ENCODE data around the gene TAS1R2. TPM values are rescaled to one million over a fixed set of nuclear protein-coding genes. Genes with fewer than 3 reads are reported as not detected.

Gene TAS1R2
- total RNA-seq, 2 donors from 2014 or later = not detected

DNA sequence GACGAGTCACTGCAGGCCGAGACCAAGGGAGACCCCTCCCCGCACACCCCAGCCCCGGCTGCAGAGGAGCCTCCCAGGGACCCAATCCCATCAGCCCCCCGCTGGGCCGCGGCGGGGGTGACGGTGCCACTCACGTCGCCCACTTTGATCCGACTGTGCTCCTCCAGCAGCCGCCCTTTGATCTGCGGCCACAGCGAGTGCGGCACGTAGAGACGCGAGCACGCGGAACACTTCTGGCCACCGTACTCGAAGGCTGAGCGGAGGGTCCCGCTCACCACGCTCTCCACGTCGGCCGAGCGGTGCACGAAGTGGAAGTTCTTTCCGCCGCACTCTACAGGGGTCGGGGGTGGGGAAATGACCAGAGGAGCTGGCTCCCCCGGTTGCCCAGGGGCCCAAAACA is 17.8 kb upstream of the TAS1R2 start:
- Histone ChIP-seq H3K9me3 (no peaks in the 10 kb centered on the region), H3K4me1 (no peaks in the 10 kb centered on the region), H3K36me3 (replicated peaks in 1 of 2; ENCODE audit: insufficient read depth in 1 of 2, low read depth in 2 of 2) (no peaks in the 10 kb centered on the region), H3K27me3 (no peaks in the 10 kb centered on the region), H3K4me3 (no peak overlapping the region), H3K27ac (no peak overlapping the region)
- DNase-seq (no peak), ATAC-seq (no peak)
- intact Hi-C loops (cut with DNase I) = loop anchor here (5.0 kb wide), 1 partner anchor 280 kb away; no protein-coding TSS in a partner anchor
- WGBS, 2 donors = 84 to 89% methylated on average over 17 to 34 of the region's 35 CpGs
- TF ChIP-seq POLR2A (IDR thresholded peaks at IDR 0.05) = no peak
- TF ChIP-seq, protein P1, sequence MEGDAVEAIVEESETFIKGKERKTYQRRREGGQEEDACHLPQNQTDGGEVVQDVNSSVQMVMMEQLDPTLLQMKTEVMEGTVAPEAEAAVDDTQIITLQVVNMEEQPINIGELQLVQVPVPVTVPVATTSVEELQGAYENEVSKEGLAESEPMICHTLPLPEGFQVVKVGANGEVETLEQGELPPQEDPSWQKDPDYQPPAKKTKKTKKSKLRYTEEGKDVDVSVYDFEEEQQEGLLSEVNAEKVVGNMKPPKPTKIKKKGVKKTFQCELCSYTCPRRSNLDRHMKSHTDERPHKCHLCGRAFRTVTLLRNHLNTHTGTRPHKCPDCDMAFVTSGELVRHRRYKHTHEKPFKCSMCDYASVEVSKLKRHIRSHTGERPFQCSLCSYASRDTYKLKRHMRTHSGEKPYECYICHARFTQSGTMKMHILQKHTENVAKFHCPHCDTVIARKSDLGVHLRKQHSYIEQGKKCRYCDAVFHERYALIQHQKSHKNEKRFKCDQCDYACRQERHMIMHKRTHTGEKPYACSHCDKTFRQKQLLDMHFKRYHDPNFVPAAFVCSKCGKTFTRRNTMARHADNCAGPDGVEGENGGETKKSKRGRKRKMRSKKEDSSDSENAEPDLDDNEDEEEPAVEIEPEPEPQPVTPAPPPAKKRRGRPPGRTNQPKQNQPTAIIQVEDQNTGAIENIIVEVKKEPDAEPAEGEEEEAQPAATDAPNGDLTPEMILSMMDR (IDR thresholded peaks at IDR 0.05) = no peak

DNA sequence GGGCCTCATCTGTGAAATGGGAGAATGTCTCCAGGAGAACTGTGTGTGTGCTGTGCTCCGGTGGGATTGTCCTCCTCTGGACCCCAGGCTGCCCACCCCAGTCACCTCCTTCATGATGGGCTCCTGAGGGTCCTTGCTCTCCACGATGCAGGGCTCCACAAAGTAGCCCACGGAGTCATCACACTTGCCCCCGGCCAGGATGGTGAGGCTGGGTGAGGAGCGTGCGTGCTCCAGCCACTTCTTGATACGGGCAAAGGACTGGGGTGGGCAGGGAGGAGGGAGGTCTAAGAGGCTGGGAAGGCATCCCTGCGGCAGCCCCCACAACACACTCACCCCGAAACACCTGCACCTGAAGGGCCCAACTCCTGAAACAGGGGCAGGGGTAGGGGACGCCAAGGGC is 16.8 kb upstream of the TAS1R2 start:
- Histone ChIP-seq H3K27ac (no peak overlapping the region), H3K36me3 (replicated peaks in 1 of 2; ENCODE audit: insufficient read depth in 1 of 2, low read depth in 2 of 2) (no peaks in the 10 kb centered on the region), H3K9me3 (no peaks in the 10 kb centered on the region), H3K4me1 (no peaks in the 10 kb centered on the region), H3K27me3 (no peaks in the 10 kb centered on the region), H3K4me3 (no peak overlapping the region)
- intact Hi-C loops (cut with DNase I) = loop anchor here (5.0 kb wide), 1 partner anchor 279 kb away; no protein-coding TSS in a partner anchor
- 87 to 93% methylated on average over 8 to 10 of the region's 10 CpGs for WGBS, 2 donors
- ATAC-seq (no peak), DNase-seq (no peak)
- TF ChIP-seq, protein P1 (IDR thresholded peaks at IDR 0.05) = no peak
- no peak for TF ChIP-seq POLR2A (IDR thresholded peaks at IDR 0.05)

DNA sequence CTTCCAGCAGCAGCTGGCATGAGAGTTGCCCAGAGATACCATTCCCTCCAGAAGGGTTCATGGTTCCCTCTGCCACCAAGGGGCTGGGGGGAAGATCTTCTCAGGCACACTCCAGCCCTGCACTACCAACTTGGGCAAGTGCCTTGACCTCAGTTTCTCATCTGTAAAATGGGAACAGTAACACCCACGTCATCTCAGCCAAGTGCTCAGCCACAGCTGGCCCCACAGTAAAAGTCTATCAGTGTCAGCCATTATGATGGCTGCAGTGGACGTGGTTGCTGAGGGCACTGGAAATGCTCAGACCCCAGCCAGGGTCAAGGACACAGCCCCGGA is 16.3 kb upstream of the TAS1R2 start:
- Histone ChIP-seq H3K4me3 (no peak overlapping the region), H3K4me1 (no peaks in the 10 kb centered on the region), H3K36me3 (replicated peaks in 1 of 2; ENCODE audit: insufficient read depth in 1 of 2, low read depth in 2 of 2) (no peaks in the 10 kb centered on the region), H3K27me3 (no peaks in the 10 kb centered on the region), H3K27ac (no peak overlapping the region), H3K9me3 (no peaks in the 10 kb centered on the region)
- 68 to 76% methylated on average over 3 of the region's 3 CpGs for WGBS, 2 donors
- TF ChIP-seq, protein P1 (IDR thresholded peaks at IDR 0.05) = no peak
- TF ChIP-seq POLR2A (IDR thresholded peaks at IDR 0.05) = no peak
- DNase-seq (no peak), ATAC-seq (no peak)
- intact Hi-C loops (cut with DNase I) = loop anchor here (5.0 kb wide), 1 partner anchor 278 kb away; no protein-coding TSS in a partner anchor

DNA sequence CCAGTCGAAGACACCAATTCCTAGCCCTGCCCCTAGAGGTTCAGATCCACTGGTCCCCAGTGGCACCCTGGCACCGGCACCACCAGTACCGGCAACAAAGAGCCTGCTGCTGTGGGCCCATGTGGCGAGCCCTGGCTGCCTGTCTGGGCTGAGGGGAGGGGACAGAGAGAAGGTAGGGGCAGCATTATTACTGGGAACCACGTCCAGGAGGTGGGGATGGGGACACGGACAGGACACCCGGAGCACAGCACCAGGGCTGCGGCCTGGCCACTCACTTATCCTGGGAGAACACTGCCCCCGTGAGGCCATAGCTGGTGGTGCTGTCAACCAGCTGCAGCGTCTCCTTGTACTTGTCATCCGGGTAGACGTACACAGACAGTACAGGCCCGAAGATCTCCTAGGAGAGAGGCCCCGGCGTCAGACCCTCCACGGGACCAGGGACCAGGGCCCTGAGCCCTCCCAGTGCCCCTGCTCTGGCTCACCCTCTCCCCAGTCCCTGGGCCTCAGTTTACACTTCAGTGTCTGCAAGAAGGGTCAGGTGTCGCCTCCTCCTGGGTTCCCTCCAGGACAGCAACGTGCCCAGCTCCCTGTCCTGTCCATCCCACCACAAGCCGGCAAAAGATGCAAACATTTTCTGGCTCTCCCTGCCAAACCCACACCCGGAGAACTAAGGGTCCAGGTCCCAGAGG is 15.8 kb upstream of the TAS1R2 start:
- H3K4me3 ChIP-seq = no peak overlapping the region
- no peak overlapping the region for H3K27ac ChIP-seq
- TF ChIP-seq POLR2A (IDR thresholded peaks at IDR 0.05) = no peak
- TF ChIP-seq, protein P1 (IDR thresholded peaks at IDR 0.05) = peak; percentile 67 to 91 (median 74)
- no peaks in the 10 kb centered on the region for H3K36me3 ChIP-seq (replicated peaks in 1 of 2; ENCODE audit: insufficient read depth in 1 of 2, low read depth in 2 of 2)
- intact Hi-C loops (cut with DNase I) = loop anchor here (5.0 kb wide), 1 partner anchor 278 kb away; no protein-coding TSS in a partner anchor
- WGBS, 2 donors = 30 to 37% methylated on average over 4 to 20 of the region's 20 CpGs
- peak; percentile 81 for ATAC-seq
- no peaks in the 10 kb centered on the region for H3K9me3 ChIP-seq
- no peaks in the 10 kb centered on the region for H3K27me3 ChIP-seq
- H3K4me1 ChIP-seq = peaks cover under 1% of the 10 kb centered on the region
- DNase-seq = peak; percentile 83 to 88 (median 86)

DNA sequence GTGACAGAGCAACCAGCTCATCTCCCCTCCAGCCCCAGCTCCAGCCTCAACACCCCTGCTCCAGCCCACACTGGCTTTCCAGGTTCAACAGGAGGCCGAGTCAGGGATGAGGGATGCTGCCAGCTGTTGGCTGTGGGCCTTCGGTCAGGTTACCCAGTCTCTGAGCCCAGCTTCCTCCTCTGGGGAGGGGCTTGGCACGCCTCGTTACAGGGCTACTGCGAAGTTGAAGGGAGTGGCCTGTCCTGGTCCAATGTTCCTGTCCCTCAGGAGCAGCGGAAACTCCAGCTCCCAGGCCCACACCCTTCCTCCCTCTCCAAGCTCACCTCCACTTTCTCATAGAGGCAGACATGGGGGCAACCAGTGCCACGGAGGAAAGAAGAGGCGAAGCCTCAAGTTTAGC is 15.1 kb upstream of the TAS1R2 start:
- TF ChIP-seq POLR2A (IDR thresholded peaks at IDR 0.05) = no peak
- TF ChIP-seq, protein P1 (IDR thresholded peaks at IDR 0.05) = no peak
- no peak for ATAC-seq
- no peaks in the 10 kb centered on the region for H3K27me3 ChIP-seq
- peaks cover 7% of the 10 kb centered on the region for H3K4me1 ChIP-seq
- intact Hi-C loops (cut with DNase I) = no loop called here
- no peaks in the 10 kb centered on the region for H3K36me3 ChIP-seq (replicated peaks in 1 of 2; ENCODE audit: insufficient read depth in 1 of 2, low read depth in 2 of 2)
- no peak overlapping the region for H3K27ac ChIP-seq
- no peak overlapping the region for H3K4me3 ChIP-seq
- WGBS, 2 donors = 58 to 78% methylated on average over 4 to 8 of the region's 8 CpGs
- peak in 1 of 4 donors; percentile 31 for DNase-seq
- H3K9me3 ChIP-seq = no peaks in the 10 kb centered on the region
